MM.1S (cell line): Measurements from ENCODE around the gene EFR3B.

Experiments used
- DNase-seq: peaks from one replicate; pipeline ENCODE4 v3.0.0-alpha.2; 2015
- H2AFZ ChIP-seq: fragments of 300-600 bp; sonication (generic); 2 replicates; pipeline ENCODE4 v1.6.0; 2016; ENCODE audit warnings: antibody characterized with exemption, low read length
- H3F3A ChIP-seq: fragments of 300-600 bp; sonication (generic); 2 replicates; pipeline ENCODE4 v1.6.1; 2016; ENCODE audit warnings: mild to moderate bottlenecking, antibody characterized with exemption, low read length, moderate library complexity, mixed read lengths; ENCODE audit not compliant: insufficient read depth
- H3K27ac ChIP-seq: fragments of 300-600 bp; sonication (generic); 2 replicates; pipeline ENCODE4 v1.5.1; 2016; ENCODE audit warnings: mild to moderate bottlenecking, low read length
- H3K27me3 ChIP-seq: fragments of 300-600 bp; sonication (generic); replicated peaks from 2 replicates; pipeline ENCODE4 v1.6.0; 2016; ENCODE audit warnings: low read length; ENCODE audit not compliant: insufficient read depth
- H3K36me3 ChIP-seq: fragments of 300-600 bp; sonication (generic); replicated peaks from 2 replicates; pipeline ENCODE4 v1.6.1; 2016; ENCODE audit warnings: mild to moderate bottlenecking, low read length, mixed read lengths; ENCODE audit not compliant: insufficient read depth
- H3K4me1 ChIP-seq: fragments of 300-600 bp; sonication (generic); 2 replicates; pipeline ENCODE4 v1.6.1; 2016; ENCODE audit warnings: low read length, mixed read lengths
- H3K4me2 ChIP-seq: fragments of 300-600 bp; sonication (generic); 2 replicates; pipeline ENCODE4 v1.6.0; 2016; ENCODE audit warnings: low read depth, low read length
- H3K4me3 ChIP-seq: fragments of 300-600 bp; sonication (generic); 2 replicates; pipeline ENCODE4 v1.5.1; 2016; ENCODE audit warnings: low read length, mixed read lengths
- H3K79me2 ChIP-seq: fragments of 300-600 bp; sonication (generic); 2 replicates; pipeline ENCODE4 v1.6.1; 2016; ENCODE audit warnings: mixed run types, low read length, mixed read lengths
- H3K9ac ChIP-seq: fragments of 300-600 bp; sonication (generic); 2 replicates; pipeline ENCODE4 v1.6.1; 2016; ENCODE audit warnings: low read length, mixed read lengths
- H3K9me2 ChIP-seq: fragments of 300-600 bp; sonication (generic); replicated peaks from 2 replicates; pipeline ENCODE4 v1.6.1; 2016; ENCODE audit warnings: mild to moderate bottlenecking, low read length, mixed read lengths; ENCODE audit not compliant: insufficient read depth
- H3K9me3 ChIP-seq: fragments of 300-600 bp; sonication (generic); replicated peaks from 2 replicates; pipeline ENCODE4 v1.6.1; 2016; ENCODE audit warnings: mild to moderate bottlenecking, low read length, mixed read lengths; ENCODE audit not compliant: insufficient read depth
- H4K20me1 ChIP-seq: fragments of 300-600 bp; sonication (generic); 2 replicates; pipeline ENCODE4 v1.6.1; 2016; ENCODE audit warnings: mild to moderate bottlenecking, low read length, moderate library complexity, mixed read lengths; ENCODE audit not compliant: insufficient read depth
- EZH2 ChIP-seq: fragments of 300-600 bp; sonication (generic); optimal IDR thresholded peaks from 2 replicates; pipeline ENCODE3; 2017; ENCODE audit warnings: low read depth, mild to moderate bottlenecking, antibody characterized with exemption, low read length, mixed read lengths
- EZH2phosphoT487 ChIP-seq: fragments of 300-600 bp; sonication (generic); IDR thresholded peaks from 2 replicates; pipeline ENCODE4 v1.6.1; 2018; ENCODE audit warnings: antibody characterized with exemption, low read length
- TF ChIP-seq, protein P1 (sequence below): fragments of 300-600 bp; sonication (generic); IDR thresholded peaks from 2 replicates; pipeline ENCODE4 v1.5.1; 2016; ENCODE audit warnings: antibody characterized with exemption, low read length, mixed read lengths

EFR3B gene

GRCh38 chr2:25112113-25112512, 70.2 kb downstream of the EFR3B start:
- no peaks in the 10 kb centered on the region for H3K9me2 ChIP-seq
- no peaks in the 10 kb centered on the region for H3K79me2 ChIP-seq
- no peak overlapping the region for H3K27ac ChIP-seq
- H3K9me3 ChIP-seq: no peaks in the 10 kb centered on the region
- H3F3A ChIP-seq: no peaks in the 10 kb centered on the region
- H3K4me1 ChIP-seq: no peaks in the 10 kb centered on the region
- no peaks in the 10 kb centered on the region for H3K27me3 ChIP-seq
- no peak for DNase-seq
- no peak overlapping the region for H3K4me2 ChIP-seq
- H3K9ac ChIP-seq: no peak overlapping the region
- no peaks in the 10 kb centered on the region for H3K36me3 ChIP-seq
- no peak overlapping the region for H3K4me3 ChIP-seq
- no peak overlapping the region for H2AFZ ChIP-seq
- TF ChIP-seq, protein P1, sequence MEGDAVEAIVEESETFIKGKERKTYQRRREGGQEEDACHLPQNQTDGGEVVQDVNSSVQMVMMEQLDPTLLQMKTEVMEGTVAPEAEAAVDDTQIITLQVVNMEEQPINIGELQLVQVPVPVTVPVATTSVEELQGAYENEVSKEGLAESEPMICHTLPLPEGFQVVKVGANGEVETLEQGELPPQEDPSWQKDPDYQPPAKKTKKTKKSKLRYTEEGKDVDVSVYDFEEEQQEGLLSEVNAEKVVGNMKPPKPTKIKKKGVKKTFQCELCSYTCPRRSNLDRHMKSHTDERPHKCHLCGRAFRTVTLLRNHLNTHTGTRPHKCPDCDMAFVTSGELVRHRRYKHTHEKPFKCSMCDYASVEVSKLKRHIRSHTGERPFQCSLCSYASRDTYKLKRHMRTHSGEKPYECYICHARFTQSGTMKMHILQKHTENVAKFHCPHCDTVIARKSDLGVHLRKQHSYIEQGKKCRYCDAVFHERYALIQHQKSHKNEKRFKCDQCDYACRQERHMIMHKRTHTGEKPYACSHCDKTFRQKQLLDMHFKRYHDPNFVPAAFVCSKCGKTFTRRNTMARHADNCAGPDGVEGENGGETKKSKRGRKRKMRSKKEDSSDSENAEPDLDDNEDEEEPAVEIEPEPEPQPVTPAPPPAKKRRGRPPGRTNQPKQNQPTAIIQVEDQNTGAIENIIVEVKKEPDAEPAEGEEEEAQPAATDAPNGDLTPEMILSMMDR: no peak
- no peak for TF ChIP-seq EZH2phosphoT487
- TF ChIP-seq EZH2: no peak
- no peaks in the 10 kb centered on the region for H4K20me1 ChIP-seq

DNA sequence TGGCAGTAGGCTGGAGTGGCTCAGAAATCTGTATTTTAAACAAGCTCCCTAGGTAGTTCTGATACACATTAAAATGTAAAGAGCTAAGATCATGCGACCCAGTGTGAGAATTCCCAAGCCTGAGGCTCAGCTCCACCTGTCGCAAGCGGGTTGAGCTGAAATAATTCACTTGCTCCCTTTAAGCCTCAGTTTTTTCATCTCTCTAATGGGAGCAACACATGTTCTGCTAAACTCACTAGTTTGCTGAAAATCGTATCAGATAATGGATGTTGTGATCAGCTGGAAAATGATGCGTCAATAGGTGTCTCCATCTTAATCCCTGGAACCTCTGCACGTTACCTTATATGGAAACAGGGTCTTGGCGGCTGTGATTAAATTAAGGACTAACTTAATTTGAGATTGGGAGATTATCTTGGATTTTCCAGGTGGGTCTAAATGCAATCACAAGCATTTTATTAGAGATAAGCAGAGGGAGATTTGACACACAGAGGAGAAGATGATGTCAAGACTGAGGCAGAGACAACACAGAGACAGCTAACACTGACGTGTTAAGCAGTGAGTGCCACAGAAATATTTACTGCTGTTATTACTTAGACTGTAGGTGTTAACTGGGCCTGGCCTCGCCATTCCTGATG, 73.5 kb downstream of the EFR3B start:
- TF ChIP-seq, protein P1: no peak
- TF ChIP-seq EZH2: no peak
- Histone ChIP-seq H3K4me1 (no peaks in the 10 kb centered on the region), H3K4me2 (no peak overlapping the region), H3K9me3 (no peaks in the 10 kb centered on the region), H3K4me3 (no peak overlapping the region), H4K20me1 (no peaks in the 10 kb centered on the region), H2AFZ (no peak overlapping the region), H3K27ac (no peak overlapping the region), H3K9me2 (no peaks in the 10 kb centered on the region), H3K9ac (no peak overlapping the region), H3K27me3 (no peaks in the 10 kb centered on the region), H3F3A (no peaks in the 10 kb centered on the region), H3K36me3 (no peaks in the 10 kb centered on the region), H3K79me2 (no peaks in the 10 kb centered on the region)
- DNase-seq: no peak

GRCh38 chr2:25115902-25116301, 74.0 kb downstream of the EFR3B start:
- Histone ChIP-seq H3K27me3 (no peaks in the 10 kb centered on the region), H3K4me1 (no peaks in the 10 kb centered on the region), H3K9me2 (no peaks in the 10 kb centered on the region), H3K4me3 (no peak overlapping the region), H2AFZ (no peak overlapping the region), H3F3A (no peaks in the 10 kb centered on the region), H3K9ac (no peak overlapping the region), H3K4me2 (no peak overlapping the region), H3K79me2 (no peaks in the 10 kb centered on the region), H3K9me3 (no peaks in the 10 kb centered on the region), H4K20me1 (no peaks in the 10 kb centered on the region), H3K36me3 (no peaks in the 10 kb centered on the region), H3K27ac (no peak overlapping the region)
- TF ChIP-seq EZH2 (no peak), EZH2phosphoT487 (no peak)
- TF ChIP-seq, protein P1: no peak
- no peak for DNase-seq
